K562 (cell line): ENCODE measurements around the gene PBXIP1. TPM values are rescaled to one million over a fixed set of nuclear protein-coding genes. Genes with fewer than 3 reads are reported as not detected.

Experiments
- CBX2 ChIP-seq: fragments of 200-600 bp; sonication (generic); IDR thresholded peaks from one replicate; pipeline ENCODE4 v1.6.1; 2012; ENCODE audit warnings: mild to moderate bottlenecking, low read length, inconsistent platforms; ENCODE audit not compliant: insufficient read depth, poor library complexity, severe bottlenecking
- CBX8 ChIP-seq: fragments of 200-600 bp; sonication (generic); IDR thresholded peaks from 2 replicates; pipeline ENCODE4 v1.6.1; 2012; ENCODE audit warnings: borderline replicate concordance, mixed run types, low read depth, mild to moderate bottlenecking, moderate library complexity, mixed read lengths, low read length, control low read depth, inconsistent platforms; ENCODE audit not compliant: poor library complexity, severe bottlenecking; ENCODE audit errors: extremely low read depth
- CHD4 ChIP-seq: fragments of 200-600 bp; sonication (generic); IDR thresholded peaks from 3 replicates; pipeline ENCODE4 v1.6.1; 2012; ENCODE audit warnings: low read depth, mild to moderate bottlenecking, mixed read lengths, low read length, inconsistent platforms; ENCODE audit not compliant: insufficient read depth, insufficient replicate concordance, poor library complexity, severe bottlenecking
- DMBX1 ChIP-seq: fragments of 250-450 bp; sonication (Bioruptor Pico); IDR thresholded peaks from 2 replicates; pipeline ENCODE4 v1.8.0; 2022; ENCODE audit warnings: inconsistent platforms, mild to moderate bottlenecking, moderate library complexity, borderline replicate concordance
- ELF1 ChIP-seq: fragments of 200-800 bp; sonication (Bioruptor generic); IDR thresholded peaks from 2 replicates; pipeline ENCODE4 v1.6.1; 2016; ENCODE audit warnings: missing genetic modification characterization, missing compliant biosample characterization
- HDAC3 ChIP-seq: fragments of 450-650 bp; IDR thresholded peaks from 2 replicates; pipeline ENCODE4 v1.6.1; 2018; ENCODE audit warnings: borderline replicate concordance, mild to moderate bottlenecking, moderate library complexity; ENCODE audit not compliant: partially characterized antibody
- HNRNPLL ChIP-seq: fragments of 200-400 bp; formaldehyde crosslinking; IDR thresholded peaks from 2 replicates; pipeline ENCODE4 v1.6.1; 2017; ENCODE audit warnings: low read length, low read depth, mild to moderate bottlenecking; ENCODE audit not compliant: poor library complexity, severe bottlenecking
- HSF4 ChIP-seq: fragments of 250-450 bp; sonication (Bioruptor Pico); IDR thresholded peaks from 2 replicates; pipeline ENCODE4 v2.1.2; 2022; ENCODE audit warnings: mild to moderate bottlenecking, moderate library complexity, borderline replicate concordance
- IRF2 ChIP-seq: sonication (generic); formaldehyde crosslinking; IDR thresholded peaks from 2 replicates; pipeline ENCODE4 v1.8.1; 2022; ENCODE audit warnings: mild to moderate bottlenecking, missing genetic modification reagents
- MEF2D ChIP-seq: conservative IDR thresholded peaks from 2 replicates; pipeline ENCODE4 v1.6.1; 2016; ENCODE audit warnings: low read depth, missing genetic modification characterization, missing compliant biosample characterization
- POLR2AphosphoS2 ChIP-seq: IDR thresholded peaks from 2 replicates; pipeline ENCODE4 v1.6.1; 2012; ENCODE audit warnings: low read length, improper control_type of control experiment
- U2AF2 ChIP-seq: fragments of 200-400 bp; formaldehyde crosslinking; optimal IDR thresholded peaks from 2 replicates; pipeline ENCODE3; 2017; ENCODE audit warnings: low read depth, mild to moderate bottlenecking, low read length
- WHSC1 ChIP-seq: IDR thresholded peaks from one replicate; pipeline ENCODE4 v1.6.1; 2012; ENCODE audit warnings: low read length, control low read depth, inconsistent platforms
- ZNF224 ChIP-seq: sonication (generic); formaldehyde crosslinking; IDR thresholded peaks from 2 replicates; pipeline ENCODE4 v1.8.0; 2022; ENCODE audit warnings: mild to moderate bottlenecking, missing genetic modification reagents
- ZNF407 ChIP-seq: fragments of 450-650 bp; IDR thresholded peaks from 2 replicates; pipeline ENCODE4 v1.6.1; 2016; ENCODE audit warnings: low read depth
- polyA plus RNA-seq, 8 experiments: library from polyadenylated mRNA; depleted of rRNA in 4 of 8; stranded (reverse) in 5 of 8; unstranded in 3 of 8; fragments of >200 nt; fragmentation: Nextera tagmentation in 2 of 8; fragmentation: Illumina TruSeq in 1 of 8; extraction: Ambion mirVana in 2 of 8; extraction: Trizol in 1 of 8; gene quantifications; 2 replicates each; pipeline versions ENCODE4 v1.2.1 to v1.2.3, GENCODE V29; 2011 to 2014; ENCODE audit warnings: inconsistent platforms in 1 of 8, missing spikeins in 1 of 8
- total RNA-seq, 7 experiments: library from RNA; depleted of rRNA in 6 of 7; stranded (reverse); fragments of >200 nt in 6 of 7; fragmentation: Illumina TruSeq in 2 of 7; extraction: Trizol in 2 of 7; gene quantifications; 2 replicates each; pipeline versions ENCODE4 v1.2.1 to v1.2.3, GENCODE V29; 2011 to 2021; ENCODE audit warnings: low replicate concordance in 1 of 7
- TF ChIP-seq, protein P1 (sequence below): fragments of 450-650 bp; IDR thresholded peaks from 2 replicates; pipeline ENCODE4 v1.6.1; 2016; ENCODE audit warnings: antibody characterized with exemption
- TF ChIP-seq, protein P2 (sequence below): sonication (generic); formaldehyde crosslinking; IDR thresholded peaks from 2 replicates; pipeline ENCODE4 v1.8.0; 2022; ENCODE audit warnings: mild to moderate bottlenecking, missing genetic modification reagents

The PBXIP1 gene
- total and polyA plus RNA-seq, 9 of the 15 experiments (the other 6 are each of a cell fraction or from before 2014, with no cell fraction given): 0.13 to 8.3 (median 5.8) TPM

GRCh38 chr1:155002464-155003226, 46.7 kb upstream of the PBXIP1 start, which contains the start of gene ZBTB7B (continued):
- TF ChIP-seq ZNF407 (no peak), HSF4 (CRISPR knock-in tag) (no peak), CBX8 (no peak), CBX2 (no peak), WHSC1 (no peak), HDAC3 (no peak), POLR2AphosphoS2 (no peak), MEF2D (no peak), ZNF224 (CRISPR knock-in tag) (no peak), DMBX1 (CRISPR knock-in tag) (no peak), CHD4 (peak; percentile 50), U2AF2 (no peak), ELF1 (peak; percentile 70), HNRNPLL (peak; percentile 10), IRF2 (no peak)
- TF ChIP-seq, protein P1, sequence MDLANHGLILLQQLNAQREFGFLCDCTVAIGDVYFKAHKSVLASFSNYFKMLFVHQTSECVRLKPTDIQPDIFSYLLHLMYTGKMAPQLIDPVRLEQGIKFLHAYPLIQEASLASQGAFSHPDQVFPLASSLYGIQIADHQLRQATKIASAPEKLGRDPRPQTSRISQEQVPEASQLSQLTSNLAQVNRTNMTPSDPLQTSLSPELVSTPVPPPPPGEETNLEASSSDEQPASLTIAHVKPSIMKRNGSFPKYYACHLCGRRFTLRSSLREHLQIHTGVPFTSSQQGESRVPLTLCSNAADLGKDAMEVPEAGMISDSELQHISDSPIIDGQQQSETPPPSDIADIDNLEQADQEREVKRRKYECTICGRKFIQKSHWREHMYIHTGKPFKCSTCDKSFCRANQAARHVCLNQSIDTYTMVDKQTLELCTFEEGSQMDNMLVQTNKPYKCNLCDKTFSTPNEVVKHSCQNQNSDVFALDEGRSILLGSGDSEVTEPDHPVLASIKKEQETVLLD: 0 out of 2 replicates have a peak, but pooled peaks have one; percentile 19
- TF ChIP-seq, protein P2, sequence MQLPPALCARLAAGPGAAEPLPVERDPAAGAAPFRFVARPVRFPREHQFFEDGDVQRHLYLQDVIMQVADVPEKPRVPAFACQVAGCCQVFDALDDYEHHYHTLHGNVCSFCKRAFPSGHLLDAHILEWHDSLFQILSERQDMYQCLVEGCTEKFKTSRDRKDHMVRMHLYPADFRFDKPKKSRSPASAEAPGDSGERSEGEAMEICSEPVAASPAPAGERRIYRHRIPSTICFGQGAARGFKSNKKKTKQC (CRISPR knock-in tag): 0 out of 2 replicates have a peak, but pooled peaks have one; percentile 17
